Measurements from ENCODE around the gene VMP1. TPM values are rescaled to one million over a fixed set of nuclear protein-coding genes. Genes with fewer than 3 reads are reported as not detected.
"Not testable (repeated sequence)": the region's sequence is repeated elsewhere in the genome, so short reads cannot be mapped to it uniquely, and the experiment has no call there.

VMP1 gene
- total and polyA plus RNA-seq, 2 of the 4 experiments (the other 2 are of a cell fraction): 89.8 to 197 TPM

- H2AFZ ChIP-seq (replicated peaks; ENCODE audit: low read length, poor library complexity); ATAC-seq (ENCODE audit: low read depth); H3K79me1 ChIP-seq (ENCODE audit: low read depth in 1 of 2, low read length in 2 of 2); in situ Hi-C loops (cut with MboI; ENCODE audit: low sequenced_read_pairs); H3K9me3 ChIP-seq (ENCODE audit: control insufficient read depth, insufficient read depth, low read length); H2BK15ac ChIP-seq (ENCODE audit: low read depth, low read length); BruUV-seq (replicated peaks); H3K4me1 ChIP-seq (ENCODE audit: control insufficient read depth, insufficient read depth, low read length); H3K27me3 ChIP-seq (ENCODE audit: control insufficient read depth, insufficient read depth, low read length); H2AK9ac ChIP-seq (replicated peaks; ENCODE audit: low read depth, low read length, poor library complexity); dilution Hi-C loops (cut with HindIII; ENCODE audit: low sequenced_read_pairs, unreplicated experiment); H3K9me1 ChIP-seq (ENCODE audit: insufficient read depth, low read length): not testable (repeated sequence)
- peak overlapping the region; percentile 83 for H3K4me3 ChIP-seq (ENCODE audit: insufficient read depth, low read depth, low read length)
- ChIA-PET CTCF (interaction anchor here (1.0 kb wide), 1 partner anchor 18 kb away, joined by 3 read pairs; no protein-coding TSS in a partner anchor), POLR2A (ENCODE audit: unreplicated experiment) (interaction anchor here (0.5 to 5.4 kb wide), 10 partner anchors 9 to 93 kb away, joined by 3 to 87 read pairs (median 4); no protein-coding TSS in a partner anchor)
- peak overlapping the region; percentile 9; the same call in 1 of the 2 replicates for H2BK20ac ChIP-seq (ENCODE audit: low read depth, low read length)
- peak overlapping the region; percentile 11; the same call in 1 of the 2 replicates for H2BK120ac ChIP-seq (ENCODE audit: low read depth, low read length)
- H2AK5ac ChIP-seq (ENCODE audit: low read depth, low read length): peak overlapping the region; percentile 63; the same call in 1 of the 2 replicates
- peak; percentile 50 for DNase-seq
- WGBS, 2 experiments (ENCODE audit: extremely low coverage in 2 of 2, insufficient read length in 1 of 2): no CpG with 5 or more reads among the region's 7 CpGs
- H3K14ac ChIP-seq (replicated peaks; ENCODE audit: low read depth, low read length): peak overlapping the region; percentile 100
- TF ChIP-seq NFE2L2 (IDR thresholded peaks at IDR 0.05; ENCODE audit: low read depth, low read length) (0 out of 2 replicates have a peak, but pooled peaks have one; percentile 4), MAFK (IDR thresholded peaks at IDR 0.05; ENCODE audit: low read depth, low read length) (peak; percentile 71), POLR2A (IDR thresholded peaks at IDR 0.05; ENCODE audit: low read depth, low read length) (peak; percentile 48)
- H3K36me3 ChIP-seq (ENCODE audit: control insufficient read depth, insufficient read depth, low read length): peaks cover 33% of the 10 kb centered on the region
- H3K9ac ChIP-seq (ENCODE audit: low read depth, low read length): peak overlapping the region; percentile 100
- H4K8ac ChIP-seq (ENCODE audit: low read depth in 2 of 2, low read length in 2 of 2): peak overlapping the region; percentile 37 to 79; a peak in 3 of 4 replicates
- H3K18ac ChIP-seq (ENCODE audit: low read depth, low read length): peak overlapping the region; percentile 87
- peak overlapping the region; percentile 72 for H3K4ac ChIP-seq (ENCODE audit: low read depth, low read length)
- intact Hi-C loops (cut with micrococcal nuclease): loop anchor here (5.0 kb wide), 1 partner anchor 134 kb away; the partner anchor contains the start of genes PTRH2 and VMP1
- peak overlapping the region; percentile 63 for H4K5ac ChIP-seq (ENCODE audit: low read depth, low read length)
- peak overlapping the region; percentile 61 for H3K23ac ChIP-seq (ENCODE audit: low read depth, low read length)
- peak overlapping the region; percentile 85 for H3K4me2 ChIP-seq (ENCODE audit: low read depth, low read length)
- peak overlapping the region; percentile 23; the same call in 1 of the 2 replicates for H4K91ac ChIP-seq (ENCODE audit: insufficient read depth, low read depth, low read length)
- H2BK5ac ChIP-seq (ENCODE audit: low read depth, low read length, poor library complexity, severe bottlenecking): peak overlapping the region; percentile 96
- H4K20me1 ChIP-seq (ENCODE audit: insufficient read depth, low read length): peaks cover 50% of the 10 kb centered on the region; the same call in 1 of the 2 replicates
- H3K27ac ChIP-seq (ENCODE audit: insufficient read depth, low read length): peak overlapping the region; percentile 97
- H3K56ac ChIP-seq (ENCODE audit: extremely low read depth, insufficient read depth, low read length): peak overlapping the region; percentile 100; the same call in 1 of the 2 replicates
These were observed 133.8 kb downstream of the VMP1 start for GRCh38 chr17:59841091-59841881.

Measured in IMR-90 (cell line).